Heart left ventricle (tissue), 13 donors: ENCODE results near the gene EFNA2.

Source experiments
- POLR2A ChIP-seq, 2 donors: fragments of 450-650 bp; IDR thresholded peaks; one replicate each; pipeline ENCODE4 v1.6.1; 2017; ENCODE audit warnings: antibody characterized with exemption in 2 of 2, mild to moderate bottlenecking in 2 of 2, moderate library complexity in 2 of 2
- TF ChIP-seq, protein P1 (sequence below), 12 donors: fragments of 200-600 bp; sonication (generic) in 4 of 12; IDR thresholded peaks; one replicate each; pipeline versions ENCODE4 v1.5.0 to v1.8.0; 2018 to 2022; ENCODE audit warnings: antibody characterized with exemption in 12 of 12, mild to moderate bottlenecking in 5 of 12
- donor health status: ischemic (EF 13 %, LVEDD 7.1; RV severe dilation, severe dysfunction).
- donor health status: DM: no; HTN: yes; CAD: no.
- donor health status: DM: no; HTN: no; CAD: no.
- donor health status: ischemic (EF 25% LVEDD 6.9; RV normal size, moderate dysfunction).
- donor health status: ischemic (EF 25% LVEDD 5.7; RV mildly dilated, moderate dysfunction).
- donor health status: ischemic (EF 35%, LVEDD 5.7; RV mildly dilated, moderate dysfunction).
- donor health status: nonischemic (EF 11% LVEDD 7.7; RV severe dilation, severe dysfunction).
- donor health status: DM: yes; HTN: yes; CAD: no.
- donor health status: PGD.
- donor health status: ischemic (EF 29% LVEDD 5.4; RV normal size, mild dysfunction).
- donor health status: nonischemic (EF 23%, LVEDD 6.1; RV moderate dilation, normal function).

DNA sequence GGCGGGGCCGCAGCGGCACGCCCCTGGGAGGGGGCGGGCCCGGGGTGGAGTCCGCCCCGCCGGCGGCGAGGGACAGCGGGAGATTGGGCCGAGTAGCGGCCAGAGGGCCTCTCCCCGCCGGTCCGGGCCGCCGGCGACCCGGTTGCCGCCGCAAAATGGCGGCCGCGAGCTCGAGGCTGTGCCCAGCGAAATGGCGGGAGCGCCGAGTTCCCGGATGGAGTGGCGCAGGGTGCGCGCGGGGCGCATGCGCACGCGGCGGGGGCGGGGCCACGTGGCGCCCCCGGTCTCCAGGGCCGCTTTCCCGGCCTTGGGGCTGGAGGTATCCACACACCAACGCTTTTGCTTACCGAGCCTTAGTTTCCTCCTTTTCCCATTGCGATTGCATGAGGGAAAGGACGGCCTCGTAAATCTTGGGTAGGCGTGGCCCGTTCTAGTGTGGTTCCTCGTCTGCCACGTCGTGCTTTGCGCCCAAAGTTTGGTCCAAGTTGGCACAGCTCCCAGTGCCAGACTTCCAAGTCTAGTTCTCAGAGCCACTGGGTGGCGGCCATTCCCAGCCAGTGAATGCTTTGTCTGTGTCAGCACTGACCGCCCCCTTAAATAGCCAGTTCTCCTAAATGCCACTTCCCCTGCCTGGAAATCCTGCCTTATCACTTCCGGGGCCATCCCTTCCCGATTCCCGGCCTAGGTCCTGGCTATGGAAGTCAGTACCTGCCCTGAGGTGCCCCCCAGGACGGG is 16.0 kb upstream of the EFNA2 start:
- TF ChIP-seq, protein P1, sequence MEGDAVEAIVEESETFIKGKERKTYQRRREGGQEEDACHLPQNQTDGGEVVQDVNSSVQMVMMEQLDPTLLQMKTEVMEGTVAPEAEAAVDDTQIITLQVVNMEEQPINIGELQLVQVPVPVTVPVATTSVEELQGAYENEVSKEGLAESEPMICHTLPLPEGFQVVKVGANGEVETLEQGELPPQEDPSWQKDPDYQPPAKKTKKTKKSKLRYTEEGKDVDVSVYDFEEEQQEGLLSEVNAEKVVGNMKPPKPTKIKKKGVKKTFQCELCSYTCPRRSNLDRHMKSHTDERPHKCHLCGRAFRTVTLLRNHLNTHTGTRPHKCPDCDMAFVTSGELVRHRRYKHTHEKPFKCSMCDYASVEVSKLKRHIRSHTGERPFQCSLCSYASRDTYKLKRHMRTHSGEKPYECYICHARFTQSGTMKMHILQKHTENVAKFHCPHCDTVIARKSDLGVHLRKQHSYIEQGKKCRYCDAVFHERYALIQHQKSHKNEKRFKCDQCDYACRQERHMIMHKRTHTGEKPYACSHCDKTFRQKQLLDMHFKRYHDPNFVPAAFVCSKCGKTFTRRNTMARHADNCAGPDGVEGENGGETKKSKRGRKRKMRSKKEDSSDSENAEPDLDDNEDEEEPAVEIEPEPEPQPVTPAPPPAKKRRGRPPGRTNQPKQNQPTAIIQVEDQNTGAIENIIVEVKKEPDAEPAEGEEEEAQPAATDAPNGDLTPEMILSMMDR (IDR thresholded peaks at IDR 0.05) = peak in 3 of 12 donors; percentile 14 to 29 (median 15)
- no peak for TF ChIP-seq POLR2A (IDR thresholded peaks at IDR 0.05)
